LNCAP (cell line): ENCODE measurements around the gene UBE2G2.
A peak's percentile ranks its signal among the peaks of the same experiment; 100 is the strongest.

Experiments
- CTCF ChIP-seq: fragments of 450-650 bp; IDR thresholded peaks from 2 replicates; pipeline ENCODE4 v1.5.1; 2017; ENCODE audit warnings: mild to moderate bottlenecking

Gene UBE2G2

DNA sequence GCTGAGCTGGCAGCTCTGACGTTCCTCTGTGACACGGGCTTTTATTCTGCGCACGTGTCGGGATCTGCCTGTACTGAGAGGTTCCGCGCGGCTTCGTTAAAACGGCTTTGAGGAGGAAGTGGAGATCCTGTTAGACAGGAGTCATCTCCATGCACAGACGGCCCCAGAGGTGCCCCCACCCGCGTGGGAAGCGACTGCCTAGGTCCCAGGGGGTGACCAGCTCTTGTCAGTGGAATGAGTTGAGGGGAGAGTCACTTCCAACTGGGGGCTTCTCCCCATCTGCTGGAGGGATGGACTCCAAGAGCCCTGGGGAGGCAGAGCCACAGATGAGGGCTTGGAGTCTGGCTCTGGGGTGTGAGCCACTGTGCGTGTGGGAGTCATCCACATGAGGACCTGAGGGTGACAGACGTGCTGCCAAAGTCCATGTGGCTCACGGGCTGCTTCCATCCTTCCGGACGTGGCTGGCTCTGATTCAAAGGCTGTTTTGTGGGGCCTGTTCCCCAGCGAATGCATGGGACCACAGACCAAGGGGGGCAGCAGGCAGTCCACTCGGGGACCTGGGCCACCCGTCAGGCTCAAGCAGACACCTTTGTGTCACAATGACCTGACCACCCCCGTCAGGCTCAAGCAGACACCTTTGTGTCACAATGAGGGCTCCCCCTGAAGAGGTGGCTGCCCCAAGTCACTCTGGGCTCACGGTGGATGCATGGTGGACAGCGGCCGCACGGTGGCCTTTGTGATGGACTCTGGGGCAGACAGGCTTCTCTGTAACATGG is 45.1 kb upstream of the UBE2G2 start:
- TF ChIP-seq CTCF = no peak

- no peak for TF ChIP-seq CTCF
Observed at GRCh38 chr21:44846224-44846484, 44.5 kb upstream of the UBE2G2 start.

GRCh38 chr21:44845418-44846223 is 44.0 kb upstream of the UBE2G2 start:
- TF ChIP-seq CTCF = peak; percentile 20; the same call in 1 of the 2 replicates

DNA sequence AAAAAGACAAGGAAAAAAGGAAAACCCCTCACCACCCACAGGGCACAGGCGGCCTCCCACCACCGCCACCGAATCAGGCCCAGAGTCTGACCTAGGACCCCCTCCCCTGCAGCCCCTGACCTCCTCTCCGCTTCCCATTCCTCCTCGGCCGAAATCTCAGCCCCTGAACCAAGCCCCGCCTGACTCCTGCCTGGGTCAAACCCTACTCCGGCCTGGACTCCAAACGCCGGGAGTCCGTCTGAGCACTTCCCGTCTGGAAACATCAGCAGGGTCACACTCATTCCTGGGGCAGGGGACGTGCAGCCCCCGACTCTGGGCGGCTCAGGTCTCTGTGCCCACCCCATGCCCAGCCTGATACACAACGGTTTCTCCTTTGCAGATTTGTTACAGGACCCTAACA is 42.6 kb upstream of the UBE2G2 start:
- TF ChIP-seq CTCF = no peak

DNA sequence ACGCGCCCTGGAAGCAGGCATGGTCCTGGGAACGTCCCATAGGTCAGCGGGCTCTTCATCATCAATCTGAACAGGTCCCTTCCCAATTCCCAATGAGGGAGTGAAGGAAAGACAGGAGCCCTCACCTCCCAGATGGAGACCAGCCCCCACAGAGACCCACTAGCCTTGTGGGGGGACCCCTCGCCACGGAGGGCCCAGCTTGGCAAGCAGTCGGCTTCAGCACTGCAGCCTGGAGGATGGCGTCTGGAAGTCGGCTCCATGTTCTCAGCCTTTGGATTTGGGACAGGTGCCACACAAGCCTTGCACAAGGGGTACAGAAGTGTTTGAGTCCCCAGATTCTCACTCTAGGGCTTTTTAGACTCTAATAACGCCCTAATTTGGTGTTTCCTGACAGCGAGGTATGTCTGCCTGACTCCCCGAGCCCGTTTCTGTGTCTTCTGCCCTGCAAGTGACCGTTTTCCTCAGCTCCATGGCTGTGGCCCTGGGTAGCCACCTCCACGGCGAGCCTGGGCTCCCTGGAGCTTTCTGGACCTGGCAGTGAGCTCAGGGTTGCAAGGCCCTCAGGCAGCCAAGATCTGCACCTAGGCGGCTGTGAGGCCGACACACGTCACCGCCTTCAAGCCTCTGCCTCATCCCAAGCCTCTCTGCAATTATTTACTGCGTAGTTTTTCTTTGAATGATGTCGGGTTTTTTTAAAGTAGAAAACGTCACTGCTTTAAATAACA is 41.3 kb upstream of the UBE2G2 start:
- TF ChIP-seq CTCF = no peak

GRCh38 chr21:44842087-44842486 is 40.5 kb upstream of the UBE2G2 start:
- no peak for TF ChIP-seq CTCF

GRCh38 chr21:44840771-44841170 is 39.2 kb upstream of the UBE2G2 start:
- no peak for TF ChIP-seq CTCF
